DND-41 (cell line): ENCODE results near the gene MCTP2.

Source experiments
- CTCF ChIP-seq: IDR thresholded peaks from 2 replicates; pipeline ENCODE4 v1.5.1; 2012; ENCODE audit warnings: borderline replicate concordance, low read length, moderate library complexity, mild to moderate bottlenecking; ENCODE audit not compliant: poor library complexity, severe bottlenecking; ENCODE audit errors: extremely low read depth
- EZH2 ChIP-seq: IDR thresholded peaks from 3 replicates; pipeline ENCODE4 v1.6.1; 2012; ENCODE audit warnings: borderline replicate concordance, low read depth, mild to moderate bottlenecking, moderate library complexity, low read length, inconsistent platforms; ENCODE audit not compliant: severe bottlenecking

GRCh38 chr15:94185547-94186236, 45.7 kb upstream of the MCTP2 start:
- TF ChIP-seq CTCF, result no peak
- TF ChIP-seq EZH2, result no peak
